ENCODE data around the gene SLC23A1. TPM values are rescaled to one million over a fixed set of nuclear protein-coding genes. Genes with fewer than 3 reads are reported as not detected.
A peak's percentile ranks its signal among the peaks of the same experiment; 100 is the strongest.

SLC23A1 gene
- total and polyA plus RNA-seq, 2 of the 13 experiments (the other 11 are each of a cell fraction or from before 2014, with no cell fraction given): 6.0 to 6.6 TPM

DNA sequence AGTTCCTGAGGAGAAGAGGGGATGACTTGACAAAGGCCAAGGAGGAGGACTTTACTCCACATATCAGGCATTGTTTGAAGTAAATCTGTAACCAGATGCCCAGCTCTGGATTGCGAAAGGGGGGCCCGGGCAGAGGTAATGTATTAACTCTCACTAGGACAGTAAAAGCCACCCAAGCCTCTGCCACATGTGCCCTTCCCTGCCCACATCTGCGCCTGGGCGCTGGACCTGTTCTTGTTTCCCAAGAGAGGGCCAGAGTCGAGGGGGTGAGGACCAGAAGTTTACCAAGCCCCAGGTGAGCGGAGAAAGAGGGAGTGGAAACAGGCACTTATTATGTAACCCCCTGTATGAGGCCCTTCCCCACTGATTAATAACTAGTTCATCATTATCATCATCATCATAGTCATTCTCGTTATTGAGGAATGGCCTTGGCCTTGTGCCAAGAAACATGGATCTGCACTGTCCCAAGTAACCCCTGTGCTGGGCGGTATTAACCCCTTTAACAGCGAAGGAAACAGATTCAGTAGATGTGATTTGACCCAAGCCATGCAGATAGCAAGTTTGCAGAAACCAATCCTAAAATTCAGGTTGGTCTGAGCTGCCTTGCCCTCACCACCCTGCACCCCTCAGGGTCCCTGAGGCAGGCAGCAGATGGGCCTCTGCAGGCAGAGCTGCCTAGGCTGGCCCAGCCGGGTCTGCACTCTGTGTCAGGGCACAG, at the start of gene SLC23A1 (continued):
- TF ChIP-seq, protein P1, sequence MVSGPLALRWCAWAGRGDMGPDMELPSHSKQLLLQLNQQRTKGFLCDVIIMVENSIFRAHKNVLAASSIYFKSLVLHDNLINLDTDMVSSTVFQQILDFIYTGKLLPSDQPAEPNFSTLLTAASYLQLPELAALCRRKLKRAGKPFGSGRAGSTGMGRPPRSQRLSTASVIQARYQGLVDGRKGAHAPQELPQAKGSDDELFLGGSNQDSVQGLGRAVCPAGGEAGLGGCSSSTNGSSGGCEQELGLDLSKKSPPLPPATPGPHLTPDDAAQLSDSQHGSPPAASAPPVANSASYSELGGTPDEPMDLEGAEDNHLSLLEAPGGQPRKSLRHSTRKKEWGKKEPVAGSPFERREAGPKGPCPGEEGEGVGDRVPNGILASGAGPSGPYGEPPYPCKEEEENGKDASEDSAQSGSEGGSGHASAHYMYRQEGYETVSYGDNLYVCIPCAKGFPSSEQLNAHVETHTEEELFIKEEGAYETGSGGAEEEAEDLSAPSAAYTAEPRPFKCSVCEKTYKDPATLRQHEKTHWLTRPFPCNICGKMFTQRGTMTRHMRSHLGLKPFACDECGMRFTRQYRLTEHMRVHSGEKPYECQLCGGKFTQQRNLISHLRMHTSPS (CRISPR knock-in tag; IDR thresholded peaks at IDR 0.05; ENCODE audit: low read depth): peak; percentile 94
- TF ChIP-seq GFI1 (CRISPR knock-in tag; IDR thresholded peaks at IDR 0.05; ENCODE audit: borderline replicate concordance) (0 out of 2 replicates have a peak, but pooled peaks have one; percentile 18), SOX6 (IDR thresholded peaks at IDR 0.05) (no peak), SOX6 (CRISPR knock-in tag; IDR thresholded peaks at IDR 0.05) (peak; percentile 88), MXI1 (IDR thresholded peaks at IDR 0.05; ENCODE audit: borderline replicate concordance, low read depth, low read length) (0 out of 3 replicates have a peak, but pooled peaks have one; percentile 17), TARDBP (CRISPR knock-in tag; IDR thresholded peaks at IDR 0.05) (no peak), TBX2 (CRISPR knock-in tag; IDR thresholded peaks at IDR 0.05; ENCODE audit: borderline replicate concordance) (0 out of 2 replicates have a peak, but pooled peaks have one; percentile 24), ZNF549 (CRISPR knock-in tag; IDR thresholded peaks at IDR 0.05) (no peak), GATAD2A (CRISPR knock-in tag; IDR thresholded peaks at IDR 0.05) (peak; percentile 74), ZNF251 (CRISPR knock-in tag; IDR thresholded peaks at IDR 0.05) (no peak), IKZF1 (IDR thresholded peaks at IDR 0.05) (no peak), NR2F1 (CRISPR knock-in tag; IDR thresholded peaks at IDR 0.05) (no peak), MTA1 (CRISPR knock-in tag; IDR thresholded peaks at IDR 0.05; ENCODE audit: borderline replicate concordance) (0 out of 2 replicates have a peak, but pooled peaks have one; percentile 35), HNF4A (CRISPR knock-in tag; IDR thresholded peaks at IDR 0.05) (peak; percentile 55), IRX3 (CRISPR knock-in tag; IDR thresholded peaks at IDR 0.05; ENCODE audit: borderline replicate concordance, low read depth) (no peak), TEAD3 (CRISPR knock-in tag; optimal IDR thresholded peaks at IDR 0.05; ENCODE audit: borderline replicate concordance) (peak; percentile 57), NFIB (CRISPR knock-in tag; IDR thresholded peaks at IDR 0.05; ENCODE audit: borderline replicate concordance) (no peak), POLR2AphosphoS5 (IDR thresholded peaks at IDR 0.05; ENCODE audit: low read depth, low read length) (0 out of 2 replicates have a peak, but pooled peaks have one; percentile 45), ZBTB38 (CRISPR knock-in tag; IDR thresholded peaks at IDR 0.05) (peak; percentile 21; the same call in 1 of the 2 replicates), MAZ (IDR thresholded peaks at IDR 0.05; ENCODE audit: borderline replicate concordance, low read depth, low read length) (no peak), MAZ (CRISPR knock-in tag; IDR thresholded peaks at IDR 0.05; ENCODE audit: low read depth) (peak; percentile 51; the same call in 1 of the 2 replicates)
- TF ChIP-seq, protein P2, sequence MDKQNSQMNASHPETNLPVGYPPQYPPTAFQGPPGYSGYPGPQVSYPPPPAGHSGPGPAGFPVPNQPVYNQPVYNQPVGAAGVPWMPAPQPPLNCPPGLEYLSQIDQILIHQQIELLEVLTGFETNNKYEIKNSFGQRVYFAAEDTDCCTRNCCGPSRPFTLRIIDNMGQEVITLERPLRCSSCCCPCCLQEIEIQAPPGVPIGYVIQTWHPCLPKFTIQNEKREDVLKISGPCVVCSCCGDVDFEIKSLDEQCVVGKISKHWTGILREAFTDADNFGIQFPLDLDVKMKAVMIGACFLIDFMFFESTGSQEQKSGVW (CRISPR knock-in tag; IDR thresholded peaks at IDR 0.05; ENCODE audit: borderline replicate concordance): no peak
- TF ChIP-seq, protein P3, sequence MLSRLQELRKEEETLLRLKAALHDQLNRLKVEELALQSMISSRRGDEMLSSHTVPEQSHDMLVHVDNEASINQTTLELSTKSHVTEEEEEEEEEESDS (CRISPR knock-in tag; IDR thresholded peaks at IDR 0.05; ENCODE audit: borderline replicate concordance): no peak

Data from HepG2 (cell line).